Smooth muscle cell (in vitro differentiated cells): ENCODE measurements around the gene ILK. TPM values are rescaled to one million over a fixed set of nuclear protein-coding genes. Genes with fewer than 3 reads are reported as not detected.

Source experiments
- DNase-seq: peaks from one replicate; lab custom pipeline; 2025; ENCODE audit not compliant: unreplicated experiment; lab: John Stamatoyannopoulos, UW
- H2AFZ ChIP-seq: fragments of 200-600 bp; sonication (generic); 2 replicates; pipeline ENCODE4 v1.6.0; 2016; ENCODE audit warnings: antibody characterized with exemption, low read depth, mild to moderate bottlenecking
- H3F3A ChIP-seq: fragments of 200-600 bp; sonication (generic); 2 replicates; pipeline ENCODE4 v1.6.0; 2017; ENCODE audit warnings: antibody characterized with exemption, low read depth
- H3K27ac ChIP-seq: fragments of 200-600 bp; sonication (generic); 2 replicates; pipeline ENCODE4 v1.5.1; 2016; ENCODE audit warnings: low read depth, mild to moderate bottlenecking
- H3K27me3 ChIP-seq: fragments of 200-600 bp; sonication (generic); 2 replicates; pipeline ENCODE4 v1.6.1; 2016; ENCODE audit warnings: low read depth, mild to moderate bottlenecking
- H3K36me3 ChIP-seq: fragments of 200-600 bp; sonication (generic); 2 replicates; pipeline ENCODE4 v1.5.1; 2016; ENCODE audit warnings: low read depth
- H3K4me1 ChIP-seq: fragments of 200-600 bp; sonication (generic); 2 replicates; pipeline ENCODE4 v1.5.1; 2016; ENCODE audit warnings: low read depth
- H3K4me2 ChIP-seq: fragments of 200-600 bp; sonication (generic); 2 replicates; pipeline ENCODE4 v1.6.0; 2016; ENCODE audit warnings: mild to moderate bottlenecking
- H3K4me3 ChIP-seq: fragments of 200-600 bp; sonication (generic); 2 replicates; pipeline ENCODE4 v1.5.1; 2016; ENCODE audit warnings: mild to moderate bottlenecking
- H3K79me2 ChIP-seq: fragments of 200-600 bp; sonication (generic); 2 replicates; pipeline ENCODE4 v1.6.0; 2016; ENCODE audit warnings: low read depth, mild to moderate bottlenecking
- H3K9ac ChIP-seq: fragments of 200-600 bp; sonication (generic); 2 replicates; pipeline ENCODE4 v1.6.0; 2016; ENCODE audit warnings: low read depth
- H3K9me3 ChIP-seq: fragments of 200-600 bp; sonication (generic); replicated peaks from 2 replicates; pipeline ENCODE4 v1.5.1; 2016; ENCODE audit warnings: low read depth
- H4K20me1 ChIP-seq: fragments of 200-600 bp; sonication (generic); 2 replicates; pipeline ENCODE4 v1.6.0; 2016; ENCODE audit warnings: low read depth
- WGBS: methylation state at CpG from one replicate; pipeline ENCODE4 v1.1.7; 2016; ENCODE audit warnings: low lambda C conversion rate; 5-methylcytosine and 5-hydroxymethylcytosine counted together
- polyA plus RNA-seq: library from polyadenylated mRNA; unstranded; fragments of >200 nt; fragmentation: Nextera tagmentation; extraction: Ambion mirVana; gene quantifications from 2 replicates; pipeline ENCODE4 v1.2.1, GENCODE V29; 2016
- total RNA-seq: library from RNA; depleted of rRNA; stranded (reverse); fragments of >200 nt; gene quantifications from 2 replicates; pipeline ENCODE4 v1.2.3, GENCODE V29; 2014
- TF ChIP-seq, protein P1 (sequence below): fragments of 200-600 bp; sonication (generic); IDR thresholded peaks from 2 replicates; pipeline ENCODE4 v1.5.1; 2017; ENCODE audit warnings: borderline replicate concordance, mild to moderate bottlenecking, antibody characterized with exemption; ENCODE audit not compliant: insufficient read depth, poor library complexity, severe bottlenecking

ILK gene
- total and polyA plus RNA-seq, 2 experiments from 2014 or later = 138 to 236 TPM

DNA sequence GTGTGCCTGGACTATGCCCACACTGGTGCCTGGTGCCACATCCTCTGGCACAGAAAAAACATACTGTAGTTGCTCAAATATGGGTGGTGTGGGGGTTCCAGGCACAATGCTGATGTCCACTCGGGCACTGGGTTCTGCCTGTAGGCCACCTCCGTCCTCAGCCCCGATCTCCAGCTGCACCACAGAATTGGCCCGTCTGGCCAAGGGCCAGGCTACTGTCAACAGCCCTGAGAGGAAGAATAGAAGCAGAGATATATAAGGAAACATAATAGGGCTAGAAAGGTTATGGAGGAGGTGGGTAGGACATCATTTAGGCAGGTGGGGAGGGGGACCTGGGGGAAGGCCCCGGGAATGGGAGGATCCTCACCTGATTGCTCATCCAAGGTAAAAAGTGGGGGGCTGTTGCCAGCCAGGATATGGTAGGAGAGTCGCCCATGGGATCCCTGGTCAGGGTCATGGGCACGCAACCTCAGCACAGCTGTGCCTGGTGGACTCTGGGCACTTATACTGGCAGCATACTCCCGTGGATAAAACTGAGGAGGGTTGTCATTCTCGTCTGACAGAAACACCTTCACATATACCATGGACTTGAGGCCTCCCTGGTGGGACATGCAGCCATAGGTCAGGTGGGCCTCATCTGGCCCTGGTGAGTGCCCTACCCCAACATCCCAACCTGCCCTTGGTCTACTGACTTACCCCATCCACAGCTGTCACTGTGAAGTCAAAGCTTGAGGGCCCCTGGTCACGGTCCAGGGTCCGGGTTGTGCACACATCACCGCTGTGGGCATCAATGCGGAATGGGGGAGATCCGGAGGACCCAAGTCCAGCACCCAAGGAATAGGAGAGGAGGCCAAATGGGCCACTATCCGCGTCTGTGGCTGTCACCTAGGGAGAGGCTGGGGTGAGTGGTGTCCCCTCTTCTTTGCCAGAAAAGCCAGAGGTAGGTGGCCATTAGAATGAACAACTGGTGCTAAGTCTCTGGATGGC is 30.1 kb downstream of the ILK start:
- H3K9me3 ChIP-seq = no peaks in the 10 kb centered on the region
- H3K27ac ChIP-seq = no peak overlapping the region
- no peak overlapping the region for H3K4me3 ChIP-seq
- no peak overlapping the region for H3K4me2 ChIP-seq
- no peaks in the 10 kb centered on the region for H3K27me3 ChIP-seq
- no peaks in the 10 kb centered on the region for H3K36me3 ChIP-seq
- no peak overlapping the region for H3K9ac ChIP-seq
- H2AFZ ChIP-seq = no peak overlapping the region
- H3K4me1 ChIP-seq = no peaks in the 10 kb centered on the region
- WGBS = 95% methylated on average over 16 of the region's 16 CpGs
- peaks cover 13% of the 10 kb centered on the region for H3K79me2 ChIP-seq
- peaks cover 29% of the 10 kb centered on the region for H4K20me1 ChIP-seq
- TF ChIP-seq, protein P1, sequence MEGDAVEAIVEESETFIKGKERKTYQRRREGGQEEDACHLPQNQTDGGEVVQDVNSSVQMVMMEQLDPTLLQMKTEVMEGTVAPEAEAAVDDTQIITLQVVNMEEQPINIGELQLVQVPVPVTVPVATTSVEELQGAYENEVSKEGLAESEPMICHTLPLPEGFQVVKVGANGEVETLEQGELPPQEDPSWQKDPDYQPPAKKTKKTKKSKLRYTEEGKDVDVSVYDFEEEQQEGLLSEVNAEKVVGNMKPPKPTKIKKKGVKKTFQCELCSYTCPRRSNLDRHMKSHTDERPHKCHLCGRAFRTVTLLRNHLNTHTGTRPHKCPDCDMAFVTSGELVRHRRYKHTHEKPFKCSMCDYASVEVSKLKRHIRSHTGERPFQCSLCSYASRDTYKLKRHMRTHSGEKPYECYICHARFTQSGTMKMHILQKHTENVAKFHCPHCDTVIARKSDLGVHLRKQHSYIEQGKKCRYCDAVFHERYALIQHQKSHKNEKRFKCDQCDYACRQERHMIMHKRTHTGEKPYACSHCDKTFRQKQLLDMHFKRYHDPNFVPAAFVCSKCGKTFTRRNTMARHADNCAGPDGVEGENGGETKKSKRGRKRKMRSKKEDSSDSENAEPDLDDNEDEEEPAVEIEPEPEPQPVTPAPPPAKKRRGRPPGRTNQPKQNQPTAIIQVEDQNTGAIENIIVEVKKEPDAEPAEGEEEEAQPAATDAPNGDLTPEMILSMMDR = no peak
- H3F3A ChIP-seq = no peaks in the 10 kb centered on the region
- DNase-seq = no peak

DNA sequence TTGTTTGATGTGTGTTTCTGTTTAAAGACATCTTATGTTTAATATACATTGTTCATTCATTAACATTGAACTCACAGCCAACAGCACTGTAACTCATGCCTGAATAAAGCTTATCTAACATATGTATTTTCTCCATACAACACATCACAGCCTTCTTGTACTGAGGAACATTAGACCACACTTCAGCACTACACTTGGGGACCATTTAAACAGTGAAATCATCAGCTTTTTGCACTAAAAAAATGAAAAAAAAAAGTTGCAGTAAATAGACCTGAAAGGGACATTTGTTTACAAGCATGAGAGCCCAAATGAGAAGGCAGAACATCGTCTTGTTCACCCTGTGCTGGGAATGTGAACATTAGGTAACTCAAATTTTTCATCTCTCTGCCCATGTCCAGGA is 31.0 kb downstream of the ILK start:
- TF ChIP-seq, protein P1 = no peak
- Histone ChIP-seq H4K20me1 (peaks cover 37% of the 10 kb centered on the region), H3F3A (no peaks in the 10 kb centered on the region), H3K4me1 (no peaks in the 10 kb centered on the region), H3K36me3 (no peaks in the 10 kb centered on the region), H3K9me3 (no peaks in the 10 kb centered on the region), H3K9ac (no peak overlapping the region), H2AFZ (no peak overlapping the region), H3K4me3 (no peak overlapping the region), H3K4me2 (no peak overlapping the region), H3K27me3 (no peaks in the 10 kb centered on the region), H3K79me2 (peaks cover 15% of the 10 kb centered on the region), H3K27ac (no peak overlapping the region)
- no peak for DNase-seq
- 86% methylated on average over 1 of the region's 1 CpG for WGBS

DNA sequence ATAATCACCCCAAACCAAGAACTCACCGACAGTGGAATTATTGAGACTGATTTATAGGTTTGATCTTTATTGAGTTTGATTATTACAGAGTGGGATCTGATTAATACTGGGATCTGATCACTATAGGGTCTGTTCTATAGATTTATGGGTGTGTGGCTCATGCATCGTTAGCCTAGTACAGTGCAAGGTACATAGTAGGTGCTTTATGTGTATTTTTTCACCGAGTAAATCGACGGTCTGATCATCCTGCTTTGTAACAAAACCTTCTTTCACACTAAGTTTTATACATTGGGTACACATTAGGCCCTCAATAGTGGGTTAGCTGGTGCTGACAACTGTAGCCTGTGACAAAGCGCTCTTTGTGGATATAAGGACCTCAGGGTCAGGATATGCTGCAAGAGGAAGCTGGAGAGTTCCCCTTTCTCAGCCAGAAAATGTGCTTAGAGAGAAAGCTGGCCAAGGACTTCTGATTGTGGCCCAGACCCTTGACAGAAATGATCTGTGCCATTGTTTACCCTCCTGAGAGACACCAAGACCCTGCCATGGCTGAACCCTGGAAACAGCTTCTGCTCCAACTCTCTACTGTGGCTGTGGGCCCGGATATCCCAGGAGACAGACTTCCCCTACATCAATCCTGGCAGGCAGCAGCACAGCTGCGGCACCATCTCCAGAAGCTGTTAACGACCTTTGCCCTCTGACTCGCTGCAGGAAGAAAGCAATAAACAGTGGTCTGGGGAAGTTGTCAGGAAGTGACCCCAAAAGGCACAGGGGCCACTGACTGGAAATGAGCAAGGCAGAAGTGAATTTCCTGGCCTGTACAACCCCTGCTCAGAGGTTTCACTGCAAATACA is 31.7 kb downstream of the ILK start:
- no peak overlapping the region for H2AFZ ChIP-seq
- TF ChIP-seq, protein P1 = no peak
- no peak overlapping the region for H3K4me2 ChIP-seq
- H3K4me3 ChIP-seq = no peak overlapping the region
- no peaks in the 10 kb centered on the region for H3K4me1 ChIP-seq
- no peak for DNase-seq
- no peaks in the 10 kb centered on the region for H3K27me3 ChIP-seq
- no peaks in the 10 kb centered on the region for H3K9me3 ChIP-seq
- no peaks in the 10 kb centered on the region for H3F3A ChIP-seq
- WGBS = 74% methylated on average over 10 of the region's 10 CpGs
- no peak overlapping the region for H3K9ac ChIP-seq
- no peak overlapping the region for H3K27ac ChIP-seq
- no peaks in the 10 kb centered on the region for H3K36me3 ChIP-seq
- peaks cover 45% of the 10 kb centered on the region for H4K20me1 ChIP-seq
- peaks cover 15% of the 10 kb centered on the region for H3K79me2 ChIP-seq
